Activated naive CD4-positive, alpha-beta T cell treated with anti-CD3 and anti-CD28 coated beads for 36 hours (primary cell): Measurements from ENCODE around the gene CSDE1. TPM values are rescaled to one million over a fixed set of nuclear protein-coding genes. Genes with fewer than 3 reads are reported as not detected.
"Not testable (repeated sequence)": the region's sequence is repeated elsewhere in the genome, so short reads cannot be mapped to it uniquely, and the experiment has no call there.

Source experiments
- CTCF ChIA-PET: fragments of 350-600 bp; sonication (Branson Sonifier 250); formaldehyde crosslinking; loops from one replicate; lab custom pipeline; 2021; ENCODE audit warnings: antibody characterized with exemption; lab: Charles Lee
- DNase-seq: peaks from one replicate; pipeline ENCODE4 v3.0.0-alpha.2; 2020
- H3K27ac Mint-ChIP-seq: one replicate; pipeline ENCODE4 v1.8.0; 2021; ENCODE audit warnings: mild to moderate bottlenecking, mixed read lengths
- H3K27me3 Mint-ChIP-seq: one replicate; pipeline ENCODE4 v1.8.0; 2021; ENCODE audit warnings: low read depth, mixed read lengths
- H3K36me3 Mint-ChIP-seq: one replicate; pipeline ENCODE4 v1.8.0; 2021; ENCODE audit warnings: low read depth, mixed read lengths
- H3K4me1 Mint-ChIP-seq: one replicate; pipeline ENCODE4 v1.8.0; 2021; ENCODE audit warnings: low read depth, mixed read lengths
- H3K4me3 Mint-ChIP-seq: one replicate; pipeline ENCODE4 v1.8.0; 2021; ENCODE audit warnings: mild to moderate bottlenecking, moderate library complexity, mixed read lengths
- H3K9me3 Mint-ChIP-seq: one replicate; pipeline ENCODE4 v1.8.0; 2021; ENCODE audit warnings: mixed read lengths
- intact Hi-C: fragments of 100-400 bp; cut with micrococcal nuclease; formaldehyde crosslinking; loops from one replicate; pipeline ENCODE4 v1.15.1; 2023
- total RNA-seq, 2 experiments: library from RNA; stranded (reverse); gene quantifications; one replicate each; pipeline ENCODE4 v1.2.3, GENCODE V29; 2021

The CSDE1 gene
- total RNA-seq: 100 to 1,000 TPM; 533 to 579 TPM

- intact Hi-C loops: loop anchor here (1.0 to 5.0 kb wide), 15 partner anchors 11 to 1617 kb away; partner anchors contain the start of genes BCAS2, DENND2C, MAGI3 and NRAS
- H3K27ac Mint-ChIP-seq: peak within 1 kb of the TSS; percentile 100
- peak within 1 kb of the TSS; percentile 99 for H3K4me3 Mint-ChIP-seq
- H3K9me3 Mint-ChIP-seq: no peaks in the 10 kb centered on the region
- CTCF ChIA-PET: no interaction called here
- H3K4me1 Mint-ChIP-seq: peaks cover 50% of the 10 kb centered on the region
- peaks cover 20% of the 10 kb centered on the region for H3K36me3 Mint-ChIP-seq
- H3K27me3 Mint-ChIP-seq: no peaks in the 10 kb centered on the region
- peak; percentile 99 for DNase-seq
These were observed at the start of gene CSDE1 for GRCh38 chr1:114757455-114758255. Gene CSDE1 (minus strand): TSS chr1:114757984. CDS start chr1:114739890, 18,094 bp downstream.

- H3K9me3 Mint-ChIP-seq, H3K36me3 Mint-ChIP-seq, DNase-seq, H3K4me3 Mint-ChIP-seq, H3K27ac Mint-ChIP-seq, CTCF ChIA-PET, intact Hi-C loops, H3K4me1 Mint-ChIP-seq: not testable (repeated sequence)
- peaks cover 17% of the 10 kb centered on the region for H3K27me3 Mint-ChIP-seq
These were observed 46.7 kb upstream of the CSDE1 start for GRCh38 chr1:114804449-114804848.

- Mint-ChIP-seq H3K27me3 (peaks cover 15% of the 10 kb centered on the region), H3K27ac (no peak overlapping the region), H3K4me3 (no peak overlapping the region), H3K9me3 (no peaks in the 10 kb centered on the region), H3K36me3 (no peaks in the 10 kb centered on the region), H3K4me1 (no peaks in the 10 kb centered on the region)
- CTCF ChIA-PET: no interaction called here
- no peak for DNase-seq
- intact Hi-C loops: no loop called here
These were observed 45.2 kb upstream of the CSDE1 start for GRCh38 chr1:114803001-114803400.

GRCh38 chr1:114794038-114794437 is 36.3 kb upstream of the CSDE1 start:
- intact Hi-C loops: no loop called here
- H3K27ac Mint-ChIP-seq: no peak overlapping the region
- H3K9me3 Mint-ChIP-seq: no peaks in the 10 kb centered on the region
- no peaks in the 10 kb centered on the region for H3K4me1 Mint-ChIP-seq
- no peaks in the 10 kb centered on the region for H3K36me3 Mint-ChIP-seq
- CTCF ChIA-PET: interaction anchor here (0.6 to 0.7 kb wide), 2 partner anchors 13 to 709 kb away, joined by 3 read pairs; no protein-coding TSS in a partner anchor
- DNase-seq: no peak
- H3K4me3 Mint-ChIP-seq: no peak overlapping the region
- H3K27me3 Mint-ChIP-seq: peaks cover 22% of the 10 kb centered on the region

- DNase-seq, H3K27me3 Mint-ChIP-seq, H3K27ac Mint-ChIP-seq, H3K4me1 Mint-ChIP-seq, H3K4me3 Mint-ChIP-seq, CTCF ChIA-PET, intact Hi-C loops, H3K36me3 Mint-ChIP-seq: not testable (repeated sequence)
- H3K9me3 Mint-ChIP-seq: peaks cover 19% of the 10 kb centered on the region
These were observed 32.8 kb upstream of the CSDE1 start for GRCh38 chr1:114790581-114790980.

GRCh38 chr1:114786440-114786839 is 28.7 kb upstream of the CSDE1 start:
- H3K27me3 Mint-ChIP-seq, CTCF ChIA-PET, H3K4me1 Mint-ChIP-seq, intact Hi-C loops, H3K27ac Mint-ChIP-seq, DNase-seq, H3K4me3 Mint-ChIP-seq, H3K36me3 Mint-ChIP-seq: not testable (repeated sequence)
- peaks cover 19% of the 10 kb centered on the region for H3K9me3 Mint-ChIP-seq

GRCh38 chr1:114782476-114782875 is 24.7 kb upstream of the CSDE1 start:
- no peak overlapping the region for H3K4me3 Mint-ChIP-seq
- H3K9me3 Mint-ChIP-seq: peaks cover 16% of the 10 kb centered on the region
- intact Hi-C loops: loop anchor here (5.0 kb wide), 2 partner anchors 35 to 315 kb away; no protein-coding TSS in a partner anchor
- H3K27me3 Mint-ChIP-seq: no peaks in the 10 kb centered on the region
- peaks cover 22% of the 10 kb centered on the region for H3K4me1 Mint-ChIP-seq
- H3K27ac Mint-ChIP-seq: no peak overlapping the region
- CTCF ChIA-PET: no interaction called here
- DNase-seq: no peak
- H3K36me3 Mint-ChIP-seq: peaks cover 21% of the 10 kb centered on the region

GRCh38 chr1:114780344-114781226 is 22.8 kb upstream of the CSDE1 start, which contains the start of gene SIKE1:
Gene SIKE1 (minus strand): TSS chr1:114780685. CDS start chr1:114780607, 78 bp downstream.
- Mint-ChIP-seq H3K27me3 (no peaks in the 10 kb centered on the region), H3K4me3 (peak within 1 kb of the TSS; percentile 100), H3K9me3 (peaks cover 2% of the 10 kb centered on the region), H3K36me3 (peaks cover 24% of the 10 kb centered on the region), H3K27ac (peak within 1 kb of the TSS; percentile 97), H3K4me1 (peaks cover 24% of the 10 kb centered on the region)
- peak; percentile 97 for DNase-seq
- CTCF ChIA-PET: no interaction called here
- intact Hi-C loops: loop anchor here (1.0 to 5.0 kb wide), 8 partner anchors 23 to 434 kb away; partner anchors contain the start of genes BCAS2, CSDE1, DENND2C and NRAS

- Mint-ChIP-seq H3K9me3 (peaks cover 2% of the 10 kb centered on the region), H3K27ac (peak overlapping the region; percentile 97), H3K4me1 (peaks cover 24% of the 10 kb centered on the region), H3K4me3 (peak overlapping the region; percentile 100), H3K27me3 (no peaks in the 10 kb centered on the region), H3K36me3 (peaks cover 24% of the 10 kb centered on the region)
- CTCF ChIA-PET: interaction anchor here (0.7 kb wide), 1 partner anchor 99 kb away, joined by 3 read pairs; no protein-coding TSS in a partner anchor
- intact Hi-C loops: loop anchor here (1.0 to 5.0 kb wide), 8 partner anchors 22 to 433 kb away; partner anchors contain the start of genes BCAS2, CSDE1, DENND2C and NRAS
- no peak for DNase-seq
These were observed 21.9 kb upstream of the CSDE1 start for GRCh38 chr1:114779722-114780121.

- H3K4me3 Mint-ChIP-seq, CTCF ChIA-PET, DNase-seq, H3K27ac Mint-ChIP-seq, H3K27me3 Mint-ChIP-seq, intact Hi-C loops, H3K9me3 Mint-ChIP-seq: not testable (repeated sequence)
- Mint-ChIP-seq H3K4me1 (peaks cover 24% of the 10 kb centered on the region), H3K36me3 (peaks cover 32% of the 10 kb centered on the region)
These were observed 18.9 kb upstream of the CSDE1 start for GRCh38 chr1:114776726-114777125.

- no peaks in the 10 kb centered on the region for H3K9me3 Mint-ChIP-seq
- CTCF ChIA-PET: no interaction called here
- peaks cover 15% of the 10 kb centered on the region for H3K36me3 Mint-ChIP-seq
- no peak overlapping the region for H3K27ac Mint-ChIP-seq
- no peaks in the 10 kb centered on the region for H3K4me1 Mint-ChIP-seq
- intact Hi-C loops: no loop called here
- no peaks in the 10 kb centered on the region for H3K27me3 Mint-ChIP-seq
- DNase-seq: no peak
- H3K4me3 Mint-ChIP-seq: no peak overlapping the region
These were observed 14.2 kb upstream of the CSDE1 start for GRCh38 chr1:114771992-114772391.

GRCh38 chr1:114770989-114771388 is 13.2 kb upstream of the CSDE1 start:
- H3K27me3 Mint-ChIP-seq: no peaks in the 10 kb centered on the region
- CTCF ChIA-PET: no interaction called here
- no peak overlapping the region for H3K4me3 Mint-ChIP-seq
- no peaks in the 10 kb centered on the region for H3K9me3 Mint-ChIP-seq
- no peak for DNase-seq
- H3K27ac Mint-ChIP-seq: no peak overlapping the region
- peaks cover 12% of the 10 kb centered on the region for H3K36me3 Mint-ChIP-seq
- no peaks in the 10 kb centered on the region for H3K4me1 Mint-ChIP-seq
- intact Hi-C loops: no loop called here
